ENCODE measurements around the gene RPS21. TPM values are rescaled to one million over a fixed set of nuclear protein-coding genes. Genes with fewer than 3 reads are reported as not detected.

RPS21 gene
- total RNA-seq, 1 donor from 2014 or later: 1,935 TPM

DNA sequence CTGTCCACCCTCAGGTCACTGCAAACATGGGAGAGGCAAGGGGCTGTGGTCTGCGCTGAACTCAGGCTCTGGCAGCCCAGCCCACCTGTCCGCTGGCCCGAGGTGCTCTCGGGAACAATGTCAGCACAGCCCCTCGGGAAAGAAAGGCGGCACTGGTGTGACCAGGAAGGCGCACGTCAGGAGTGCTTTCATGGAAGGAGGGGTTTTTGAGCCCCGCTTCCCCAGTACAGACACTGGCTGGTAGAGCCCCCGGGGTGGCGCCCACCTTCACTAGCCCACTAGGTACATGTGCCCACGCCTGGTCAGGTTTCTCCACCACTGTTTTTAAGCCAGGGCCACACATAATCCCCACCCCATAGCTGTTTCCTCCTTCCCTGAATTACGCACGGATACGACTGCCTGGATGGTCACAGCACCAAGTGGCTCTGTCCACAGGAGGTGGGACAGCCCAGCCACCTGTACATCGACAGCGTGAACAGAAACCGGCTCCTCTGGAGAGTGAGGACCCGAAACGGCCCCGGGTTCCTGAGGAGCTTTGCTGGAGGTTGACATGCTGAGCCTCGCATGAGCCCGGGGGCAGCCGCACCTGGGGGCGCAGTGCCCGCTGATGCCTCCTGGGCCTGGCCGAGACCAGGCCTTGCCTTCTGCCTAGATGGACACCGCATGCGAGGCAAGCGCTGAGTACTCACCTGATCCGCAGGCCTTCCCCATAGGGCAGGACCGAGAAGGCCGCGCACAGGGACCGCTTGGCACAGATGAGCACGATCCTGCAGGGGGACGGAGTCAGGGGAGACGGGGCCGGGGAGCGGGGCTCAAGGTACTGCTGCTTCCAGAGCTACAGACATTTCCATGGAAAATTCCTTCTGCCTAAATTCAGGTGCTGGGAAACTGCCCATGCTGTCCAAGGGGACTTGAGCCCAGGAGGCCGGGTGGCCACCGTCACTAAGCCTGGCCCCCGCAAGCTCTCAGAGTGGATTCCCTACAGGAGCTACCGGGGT is 7.6 kb downstream of the RPS21 start:
- intact Hi-C loops (cut with DNase I): no loop called here
- Histone ChIP-seq H3K9me3 (no peaks in the 10 kb centered on the region), H3K4me3 (no peak overlapping the region), H3K36me3 (peaks cover 3 to 18% of the 10 kb centered on the region in 2 donors), H3K4me1 (no peaks in the 10 kb centered on the region), H3K27me3 (no peaks in the 10 kb centered on the region), H3K27ac (no peak overlapping the region)
- TF ChIP-seq POLR2AphosphoS5 (IDR thresholded peaks at IDR 0.05; ENCODE audit: insufficient read depth in 1 of 2, low read depth in 1 of 2) (no peak), POLR2A (IDR thresholded peaks at IDR 0.05) (no peak)
- TF ChIP-seq, protein P1, sequence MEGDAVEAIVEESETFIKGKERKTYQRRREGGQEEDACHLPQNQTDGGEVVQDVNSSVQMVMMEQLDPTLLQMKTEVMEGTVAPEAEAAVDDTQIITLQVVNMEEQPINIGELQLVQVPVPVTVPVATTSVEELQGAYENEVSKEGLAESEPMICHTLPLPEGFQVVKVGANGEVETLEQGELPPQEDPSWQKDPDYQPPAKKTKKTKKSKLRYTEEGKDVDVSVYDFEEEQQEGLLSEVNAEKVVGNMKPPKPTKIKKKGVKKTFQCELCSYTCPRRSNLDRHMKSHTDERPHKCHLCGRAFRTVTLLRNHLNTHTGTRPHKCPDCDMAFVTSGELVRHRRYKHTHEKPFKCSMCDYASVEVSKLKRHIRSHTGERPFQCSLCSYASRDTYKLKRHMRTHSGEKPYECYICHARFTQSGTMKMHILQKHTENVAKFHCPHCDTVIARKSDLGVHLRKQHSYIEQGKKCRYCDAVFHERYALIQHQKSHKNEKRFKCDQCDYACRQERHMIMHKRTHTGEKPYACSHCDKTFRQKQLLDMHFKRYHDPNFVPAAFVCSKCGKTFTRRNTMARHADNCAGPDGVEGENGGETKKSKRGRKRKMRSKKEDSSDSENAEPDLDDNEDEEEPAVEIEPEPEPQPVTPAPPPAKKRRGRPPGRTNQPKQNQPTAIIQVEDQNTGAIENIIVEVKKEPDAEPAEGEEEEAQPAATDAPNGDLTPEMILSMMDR (IDR thresholded peaks at IDR 0.05): no peak
- no peak for DNase-seq (ENCODE audit: extremely low spot score in 2 of 2)

DNA sequence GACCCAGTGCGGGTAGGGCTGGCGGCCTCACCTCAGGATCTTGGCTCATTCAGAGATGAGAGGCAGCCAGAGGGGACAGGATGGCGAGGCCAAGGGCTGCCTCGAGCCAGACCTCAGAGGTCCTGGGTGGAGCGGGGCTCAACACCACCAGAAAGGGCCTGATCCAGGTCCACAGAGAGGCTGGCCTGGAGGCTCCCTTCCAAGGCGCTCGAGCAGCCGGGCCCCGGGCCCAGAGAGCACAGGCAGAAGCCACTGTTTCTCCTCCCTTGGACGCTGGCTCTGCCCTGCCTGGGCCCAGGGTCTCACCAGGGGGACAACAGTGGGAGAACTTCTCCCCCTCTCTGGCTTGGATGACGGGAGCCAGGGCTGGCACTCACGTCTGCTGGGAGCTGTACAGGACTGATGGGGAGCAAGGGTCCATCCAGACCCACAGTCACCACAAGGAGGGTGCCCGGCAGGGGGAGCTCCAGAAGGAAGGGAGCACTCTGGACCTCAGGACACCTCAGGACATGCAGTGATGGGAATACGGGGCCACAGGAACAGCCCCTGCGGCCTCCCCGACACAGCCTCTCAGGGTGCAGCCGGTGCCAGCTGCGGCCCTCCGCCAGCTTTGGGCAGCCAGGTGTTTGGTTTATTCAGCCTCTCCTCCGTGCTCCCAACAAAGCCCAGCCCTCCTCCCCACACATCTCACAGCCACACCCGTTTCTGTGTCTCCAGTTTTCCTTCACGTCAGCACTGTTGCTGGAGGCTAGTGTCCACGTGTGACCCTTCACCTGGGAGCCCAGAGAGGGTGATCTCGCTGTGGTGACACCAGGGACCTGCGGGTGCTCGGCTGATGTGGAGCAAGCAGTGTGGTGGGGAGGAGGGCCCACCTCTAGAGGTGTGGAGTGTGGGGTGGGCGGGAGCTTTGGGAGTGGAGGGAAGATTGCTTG is 8.7 kb downstream of the RPS21 start:
- Histone ChIP-seq H3K9me3 (no peaks in the 10 kb centered on the region), H3K4me1 (no peaks in the 10 kb centered on the region), H3K36me3 (peaks cover 3 to 12% of the 10 kb centered on the region in 2 donors), H3K27ac (no peak overlapping the region), H3K27me3 (no peaks in the 10 kb centered on the region), H3K4me3 (no peak overlapping the region)
- DNase-seq (ENCODE audit: extremely low spot score in 2 of 2): no peak
- TF ChIP-seq POLR2A (IDR thresholded peaks at IDR 0.05): no peak
- no peak for TF ChIP-seq POLR2AphosphoS5 (IDR thresholded peaks at IDR 0.05; ENCODE audit: insufficient read depth in 1 of 2, low read depth in 1 of 2)
- TF ChIP-seq, protein P1 (IDR thresholded peaks at IDR 0.05): no peak
- intact Hi-C loops (cut with DNase I): no loop called here

GRCh38 chr20:62396367-62397239 is 9.7 kb downstream of the RPS21 start:
- Histone ChIP-seq H3K36me3 (peaks cover 2 to 3% of the 10 kb centered on the region in 2 donors), H3K4me1 (no peaks in the 10 kb centered on the region), H3K27ac (no peak overlapping the region), H3K9me3 (no peaks in the 10 kb centered on the region), H3K4me3 (no peak overlapping the region), H3K27me3 (no peaks in the 10 kb centered on the region)
- intact Hi-C loops (cut with DNase I): no loop called here
- no peak for DNase-seq (ENCODE audit: extremely low spot score in 2 of 2)
- TF ChIP-seq POLR2A (IDR thresholded peaks at IDR 0.05): no peak
- TF ChIP-seq POLR2AphosphoS5 (IDR thresholded peaks at IDR 0.05; ENCODE audit: insufficient read depth in 1 of 2, low read depth in 1 of 2): no peak
- TF ChIP-seq, protein P1 (IDR thresholded peaks at IDR 0.05): no peak

GRCh38 chr20:62398120-62398821 is 11.4 kb downstream of the RPS21 start:
- no peak for TF ChIP-seq POLR2A (IDR thresholded peaks at IDR 0.05)
- TF ChIP-seq, protein P1 (IDR thresholded peaks at IDR 0.05): no peak
- TF ChIP-seq POLR2AphosphoS5 (IDR thresholded peaks at IDR 0.05; ENCODE audit: insufficient read depth in 1 of 2, low read depth in 1 of 2): no peak
- Histone ChIP-seq H3K27me3 (no peaks in the 10 kb centered on the region), H3K4me1 (no peaks in the 10 kb centered on the region), H3K4me3 (no peak overlapping the region), H3K27ac (no peak overlapping the region), H3K9me3 (no peaks in the 10 kb centered on the region), H3K36me3 (peaks cover 0 to 3% of the 10 kb centered on the region in 2 donors)
- intact Hi-C loops (cut with DNase I): no loop called here
- no peak for DNase-seq (ENCODE audit: extremely low spot score in 2 of 2)

Data from vagina (tissue), 2 donors.